Measurements from ENCODE around the gene CPE. TPM values are rescaled to one million over a fixed set of nuclear protein-coding genes. Genes with fewer than 3 reads are reported as not detected.

CPE gene
- total and polyA plus RNA-seq, 5 donors, result 68.2 to 157 (median 93.6) TPM

- Histone ChIP-seq H3K4me3 (ENCODE audit: low read length) (no peak overlapping the region), H3K27me3 (ENCODE audit: control insufficient read depth, insufficient read depth) (no peaks in the 10 kb centered on the region), H3K4me1 (ENCODE audit: control insufficient read depth, insufficient read depth, low read length) (no peaks in the 10 kb centered on the region), H3K27ac (ENCODE audit: low read length) (no peak overlapping the region), H3K9me3 (ENCODE audit: control insufficient read depth, low read length) (no peaks in the 10 kb centered on the region)
- DNase-seq, result no peak
- ATAC-seq, result no peak
- intact Hi-C loops (cut with DNase I), result no loop called here
- 95% methylated on average over 8 of the region's 8 CpGs for WGBS
Observed at GRCh38 chr4:165404080-165404479, 25.3 kb downstream of the CPE start.

GRCh38 chr4:165404696-165405095 is 25.9 kb downstream of the CPE start:
- Histone ChIP-seq H3K4me1 (ENCODE audit: control insufficient read depth, insufficient read depth, low read length) (no peaks in the 10 kb centered on the region), H3K27ac (ENCODE audit: low read length) (no peak overlapping the region), H3K9me3 (ENCODE audit: control insufficient read depth, low read length) (no peaks in the 10 kb centered on the region), H3K4me3 (ENCODE audit: low read length) (no peak overlapping the region), H3K27me3 (ENCODE audit: control insufficient read depth, insufficient read depth) (no peaks in the 10 kb centered on the region)
- DNase-seq, result no peak
- intact Hi-C loops (cut with DNase I), result no loop called here
- no peak for ATAC-seq
- 86% methylated on average over 4 of the region's 4 CpGs for WGBS

- Histone ChIP-seq H3K4me3 (ENCODE audit: low read length) (no peak overlapping the region), H3K9me3 (ENCODE audit: control insufficient read depth, low read length) (no peaks in the 10 kb centered on the region), H3K4me1 (ENCODE audit: control insufficient read depth, insufficient read depth, low read length) (no peaks in the 10 kb centered on the region), H3K27ac (ENCODE audit: low read length) (no peak overlapping the region), H3K27me3 (ENCODE audit: control insufficient read depth, insufficient read depth) (no peaks in the 10 kb centered on the region)
- 60% methylated on average over 2 of the region's 2 CpGs for WGBS
- intact Hi-C loops (cut with DNase I), result no loop called here
- ATAC-seq (no peak), DNase-seq (no peak)
Observed at GRCh38 chr4:165410214-165410613, 31.4 kb downstream of the CPE start.

- no peak for DNase-seq
- intact Hi-C loops (cut with DNase I), result no loop called here
- 90% methylated on average over 10 of the region's 10 CpGs for WGBS
- Histone ChIP-seq H3K27me3 (ENCODE audit: control insufficient read depth, insufficient read depth) (no peaks in the 10 kb centered on the region), H3K4me3 (ENCODE audit: low read length) (no peak overlapping the region), H3K9me3 (ENCODE audit: control insufficient read depth, low read length) (no peaks in the 10 kb centered on the region), H3K4me1 (ENCODE audit: control insufficient read depth, insufficient read depth, low read length) (no peaks in the 10 kb centered on the region), H3K27ac (ENCODE audit: low read length) (no peak overlapping the region)
- ATAC-seq, result no peak
Observed at GRCh38 chr4:165415910-165416309, 37.1 kb downstream of the CPE start.

- Histone ChIP-seq H3K4me1 (ENCODE audit: control insufficient read depth, insufficient read depth, low read length) (no peaks in the 10 kb centered on the region), H3K27ac (ENCODE audit: low read length) (no peak overlapping the region), H3K27me3 (ENCODE audit: control insufficient read depth, insufficient read depth) (no peaks in the 10 kb centered on the region), H3K4me3 (ENCODE audit: low read length) (no peak overlapping the region), H3K9me3 (ENCODE audit: control insufficient read depth, low read length) (no peaks in the 10 kb centered on the region)
- WGBS, result 51% methylated on average over 1 of the region's 1 CpG
- intact Hi-C loops (cut with DNase I), result no loop called here
- no peak for ATAC-seq
- no peak for DNase-seq
Observed at GRCh38 chr4:165418073-165418472, 39.3 kb downstream of the CPE start.

- H3K9me3 ChIP-seq (ENCODE audit: control insufficient read depth, low read length), result no peaks in the 10 kb centered on the region
- intact Hi-C loops (cut with DNase I), result no loop called here
- ATAC-seq (no peak), DNase-seq (no peak)
- no peaks in the 10 kb centered on the region for H3K4me1 ChIP-seq (ENCODE audit: control insufficient read depth, insufficient read depth, low read length)
- no peak overlapping the region for H3K27ac ChIP-seq (ENCODE audit: low read length)
- H3K4me3 ChIP-seq (ENCODE audit: low read length), result no peak overlapping the region
- H3K27me3 ChIP-seq (ENCODE audit: control insufficient read depth, insufficient read depth), result no peaks in the 10 kb centered on the region
Observed at GRCh38 chr4:165425629-165426028, 46.8 kb downstream of the CPE start.

- no peaks in the 10 kb centered on the region for H3K27me3 ChIP-seq (ENCODE audit: control insufficient read depth, insufficient read depth)
- DNase-seq (no peak), ATAC-seq (no peak)
- H3K27ac ChIP-seq (ENCODE audit: low read length), result no peak overlapping the region
- no peaks in the 10 kb centered on the region for H3K4me1 ChIP-seq (ENCODE audit: control insufficient read depth, insufficient read depth, low read length)
- intact Hi-C loops (cut with DNase I), result no loop called here
- no peak overlapping the region for H3K4me3 ChIP-seq (ENCODE audit: low read length)
- no peaks in the 10 kb centered on the region for H3K9me3 ChIP-seq (ENCODE audit: control insufficient read depth, low read length)
- WGBS, result 77% methylated on average over 1 of the region's 1 CpG
Observed at GRCh38 chr4:165426331-165426730, 47.5 kb downstream of the CPE start.

GRCh38 chr4:165426823-165427222 is 48.0 kb downstream of the CPE start:
- WGBS, result 90% methylated on average over 3 of the region's 3 CpGs

GRCh38 chr4:165428957-165429356 is 50.1 kb downstream of the CPE start:
- intact Hi-C loops (cut with DNase I), result no loop called here
- H3K4me1 ChIP-seq (ENCODE audit: control insufficient read depth, insufficient read depth, low read length), result no peaks in the 10 kb centered on the region
- no peaks in the 10 kb centered on the region for H3K9me3 ChIP-seq (ENCODE audit: control insufficient read depth, low read length)
- no peak overlapping the region for H3K27ac ChIP-seq (ENCODE audit: low read length)
- DNase-seq (no peak), ATAC-seq (no peak)
- 96% methylated on average over 2 of the region's 2 CpGs for WGBS
- H3K4me3 ChIP-seq (ENCODE audit: low read length), result no peak overlapping the region
- H3K27me3 ChIP-seq (ENCODE audit: control insufficient read depth, insufficient read depth), result no peaks in the 10 kb centered on the region

More at GRCh38 chr4:165426823-165427222, 48.0 kb downstream of the CPE start:
- Histone ChIP-seq H3K27ac (ENCODE audit: low read length) (no peak overlapping the region), H3K4me3 (ENCODE audit: low read length) (no peak overlapping the region), H3K27me3 (ENCODE audit: control insufficient read depth, insufficient read depth) (no peaks in the 10 kb centered on the region), H3K9me3 (ENCODE audit: control insufficient read depth, low read length) (no peaks in the 10 kb centered on the region), H3K4me1 (ENCODE audit: control insufficient read depth, insufficient read depth, low read length) (no peaks in the 10 kb centered on the region)
- ATAC-seq (no peak), DNase-seq (no peak)
- intact Hi-C loops (cut with DNase I), result no loop called here

GRCh38 chr4:165433529-165433928 is 54.7 kb downstream of the CPE start:
- WGBS, result 97% methylated on average over 5 of the region's 5 CpGs
- no peak overlapping the region for H3K4me3 ChIP-seq (ENCODE audit: low read length)
- ATAC-seq (no peak), DNase-seq (no peak)
- H3K9me3 ChIP-seq (ENCODE audit: control insufficient read depth, low read length), result no peaks in the 10 kb centered on the region
- intact Hi-C loops (cut with DNase I), result no loop called here
- H3K27ac ChIP-seq (ENCODE audit: low read length), result no peak overlapping the region
- no peaks in the 10 kb centered on the region for H3K27me3 ChIP-seq (ENCODE audit: control insufficient read depth, insufficient read depth)
- H3K4me1 ChIP-seq (ENCODE audit: control insufficient read depth, insufficient read depth, low read length), result no peaks in the 10 kb centered on the region

GRCh38 chr4:165437691-165438090 is 58.9 kb downstream of the CPE start:
- 84% methylated on average over 3 of the region's 3 CpGs for WGBS
- H3K27me3 ChIP-seq (ENCODE audit: control insufficient read depth, insufficient read depth), result no peaks in the 10 kb centered on the region
- intact Hi-C loops (cut with DNase I), result no loop called here

GRCh38 chr4:165439344-165439743 is 60.5 kb downstream of the CPE start:
- WGBS, result 54% methylated on average over 2 of the region's 2 CpGs
- intact Hi-C loops (cut with DNase I), result no loop called here

More at GRCh38 chr4:165437691-165438090, 58.9 kb downstream of the CPE start:
- ATAC-seq (no peak), DNase-seq (no peak)
- Histone ChIP-seq H3K27ac (ENCODE audit: low read length) (no peak overlapping the region), H3K4me3 (ENCODE audit: low read length) (no peak overlapping the region), H3K9me3 (ENCODE audit: control insufficient read depth, low read length) (no peaks in the 10 kb centered on the region), H3K4me1 (ENCODE audit: control insufficient read depth, insufficient read depth, low read length) (no peaks in the 10 kb centered on the region)

More at GRCh38 chr4:165439344-165439743, 60.5 kb downstream of the CPE start:
- no peaks in the 10 kb centered on the region for H3K9me3 ChIP-seq (ENCODE audit: control insufficient read depth, low read length)
- no peak for ATAC-seq
- H3K27ac ChIP-seq (ENCODE audit: low read length), result no peak overlapping the region
- no peaks in the 10 kb centered on the region for H3K27me3 ChIP-seq (ENCODE audit: control insufficient read depth, insufficient read depth)
- no peaks in the 10 kb centered on the region for H3K4me1 ChIP-seq (ENCODE audit: control insufficient read depth, insufficient read depth, low read length)
- H3K4me3 ChIP-seq (ENCODE audit: low read length), result no peak overlapping the region
- DNase-seq, result no peak

Data from right cardiac atrium (tissue), 5 donors.